Measurements from ENCODE around the gene GBP7. TPM values are rescaled to one million over a fixed set of nuclear protein-coding genes. Genes with fewer than 3 reads are reported as not detected.

Gene GBP7
- total and polyA plus RNA-seq, 10 of the 15 experiments (the other 5 are each of a cell fraction or from before 2014, with no cell fraction given): not detected

- TF ChIP-seq SMARCA5 (IDR thresholded peaks at IDR 0.05): no peak
- TF ChIP-seq SP1 (IDR thresholded peaks at IDR 0.05; ENCODE audit: low read depth, low read length): no peak
- TF ChIP-seq E4F1 (IDR thresholded peaks at IDR 0.05; ENCODE audit: borderline replicate concordance, partially characterized antibody): no peak
- no peak for TF ChIP-seq NRF1 (conservative IDR thresholded peaks at IDR 0.05; ENCODE audit: low read depth, low read length)
- TF ChIP-seq REST (IDR thresholded peaks at IDR 0.05; ENCODE audit: low read depth, low read length): no peak
- no peak for TF ChIP-seq E2F8 (IDR thresholded peaks at IDR 0.05; ENCODE audit: low read depth, partially characterized antibody)
- no peak for TF ChIP-seq SUZ12 (IDR thresholded peaks at IDR 0.05; ENCODE audit: unreplicated experiment)
- TF ChIP-seq PRDM15 (CRISPR knock-in tag; IDR thresholded peaks at IDR 0.05): no peak
- no peak for TF ChIP-seq BMI1 (IDR thresholded peaks at IDR 0.05; ENCODE audit: borderline replicate concordance)
- TF ChIP-seq ATF2 (IDR thresholded peaks at IDR 0.05; ENCODE audit: low read length): no peak
- TF ChIP-seq SMAD1 (IDR thresholded peaks at IDR 0.05; ENCODE audit: low read depth, partially characterized antibody): no peak
- TF ChIP-seq EP300 (IDR thresholded peaks at IDR 0.05; ENCODE audit: borderline replicate concordance in 1 of 2, control insufficient read depth in 1 of 2, low read depth in 2 of 2, low read length in 2 of 2): no peak
- no peak for TF ChIP-seq SPI1 (IDR thresholded peaks at IDR 0.05; ENCODE audit: borderline replicate concordance, insufficient read depth, low read depth, low read length)
- no peak for TF ChIP-seq ELK1 (IDR thresholded peaks at IDR 0.05; ENCODE audit: low read depth, low read length)
Observed at GRCh38 chr1:89129911-89130310, 45.9 kb downstream of the GBP7 start (continued).

All from GM12878 (cell line).